ENCODE results near the gene ETV5. TPM values are rescaled to one million over a fixed set of nuclear protein-coding genes. Genes with fewer than 3 reads are reported as not detected.
"Not testable (repeated sequence)": the region's sequence is repeated elsewhere in the genome, so short reads cannot be mapped to it uniquely, and the experiment has no call there.

ETV5 gene
- total RNA-seq, 1 donor from 2014 or later, result 61.0 TPM

DNA sequence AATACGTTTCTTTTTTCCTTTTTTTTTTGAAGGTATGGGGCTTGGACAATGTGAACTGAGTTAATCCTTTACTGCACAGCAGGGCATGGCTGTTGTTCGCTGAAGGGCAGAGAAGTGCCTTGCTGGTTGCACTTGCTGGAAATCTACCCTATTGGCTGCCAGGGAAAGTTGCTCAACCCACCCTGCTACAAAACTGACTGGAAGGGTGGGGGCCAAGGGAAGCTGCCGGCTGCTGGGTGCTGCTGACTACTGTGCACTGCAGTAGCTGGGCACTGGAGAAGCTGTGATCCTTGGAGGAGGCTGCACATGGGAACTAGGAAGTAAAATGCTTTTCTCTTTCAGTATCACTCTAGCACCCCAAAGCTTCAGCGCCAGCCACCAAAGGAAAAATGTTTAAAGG lies 70.5 kb downstream of the ETV5 start:
- H3K4me1 Mint-ChIP-seq, result no peaks in the 10 kb centered on the region
- H3K36me3 Mint-ChIP-seq (ENCODE audit: low read depth), result peaks cover 2% of the 10 kb centered on the region
- H3K9me3 Mint-ChIP-seq, result no peaks in the 10 kb centered on the region
- no peak for TF ChIP-seq CTCF (conservative IDR thresholded peaks at IDR 0.05)
- H3K27me3 Mint-ChIP-seq (ENCODE audit: low read depth), result peaks cover 71% of the 10 kb centered on the region
- no peak for DNase-seq (ENCODE audit: low read depth, low spot score)
- H3K27ac Mint-ChIP-seq (ENCODE audit: unreplicated experiment), result no peak overlapping the region
- no peak overlapping the region for H3K4me3 Mint-ChIP-seq

DNA sequence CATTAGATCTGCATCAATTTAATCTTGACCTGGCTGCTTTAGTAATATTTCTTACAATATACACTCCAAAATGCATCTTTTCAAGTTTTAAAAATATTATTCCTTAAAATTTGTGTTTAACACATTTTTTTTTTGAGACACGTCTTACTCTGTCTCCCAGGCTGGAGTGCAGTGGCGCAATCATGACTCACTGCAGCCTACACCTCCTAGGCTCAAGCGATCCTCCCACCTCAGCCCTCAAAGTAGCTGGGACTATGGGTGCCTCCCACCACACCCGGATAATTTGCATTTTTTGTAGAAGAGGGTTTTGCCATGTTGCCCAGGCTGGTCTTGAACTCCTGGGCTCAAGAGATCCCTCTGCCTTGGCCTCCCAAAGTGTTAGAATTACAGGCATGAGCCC lies 73.6 kb downstream of the ETV5 start:
- Mint-ChIP-seq H3K4me1 (no peaks in the 10 kb centered on the region), H3K27me3 (ENCODE audit: low read depth) (peaks cover 47% of the 10 kb centered on the region), H3K27ac (ENCODE audit: unreplicated experiment) (no peak overlapping the region), H3K4me3 (no peak overlapping the region), H3K36me3 (ENCODE audit: low read depth) (peaks cover 5% of the 10 kb centered on the region), H3K9me3 (peaks cover 2% of the 10 kb centered on the region)
- TF ChIP-seq CTCF (conservative IDR thresholded peaks at IDR 0.05), result no peak
- DNase-seq (ENCODE audit: low read depth, low spot score), result no peak

- peaks cover 2% of the 10 kb centered on the region for H3K9me3 Mint-ChIP-seq
- H3K4me1 Mint-ChIP-seq, result no peaks in the 10 kb centered on the region
- H3K27me3 Mint-ChIP-seq (ENCODE audit: low read depth), result peaks cover 29% of the 10 kb centered on the region
- H3K36me3 Mint-ChIP-seq (ENCODE audit: low read depth), result peaks cover 5% of the 10 kb centered on the region
- H3K27ac Mint-ChIP-seq (ENCODE audit: unreplicated experiment), result no peak overlapping the region
- no peak for TF ChIP-seq CTCF (conservative IDR thresholded peaks at IDR 0.05)
- no peak overlapping the region for H3K4me3 Mint-ChIP-seq
- no peak for DNase-seq (ENCODE audit: low read depth, low spot score)
Observed at GRCh38 chr3:186032321-186032720, 76.6 kb downstream of the ETV5 start.

DNA sequence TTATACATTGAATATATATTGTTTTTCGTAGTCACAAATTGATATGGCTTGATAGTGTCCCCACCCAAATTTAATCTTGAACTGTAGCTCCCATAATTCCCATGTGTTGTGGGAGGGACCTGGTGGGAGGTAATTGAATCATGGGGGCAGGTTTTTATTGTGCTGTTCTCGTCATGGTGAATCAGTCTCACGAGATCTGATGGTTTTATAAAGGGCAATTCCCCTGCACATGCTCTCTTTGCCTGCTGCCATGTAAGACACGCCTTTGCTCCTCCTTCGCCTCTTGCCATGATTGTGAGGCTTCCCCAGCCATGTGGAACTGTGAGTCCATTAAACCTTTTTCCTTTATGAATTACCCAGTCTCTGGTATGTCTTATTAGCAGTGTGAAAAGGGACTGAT lies 82.9 kb downstream of the ETV5 start:
- H3K4me3 Mint-ChIP-seq; H3K9me3 Mint-ChIP-seq; H3K36me3 Mint-ChIP-seq (ENCODE audit: low read depth); H3K4me1 Mint-ChIP-seq; H3K27ac Mint-ChIP-seq (ENCODE audit: unreplicated experiment); DNase-seq (ENCODE audit: low read depth, low spot score): not testable (repeated sequence)
- peaks cover 37% of the 10 kb centered on the region for H3K27me3 Mint-ChIP-seq (ENCODE audit: low read depth)

DNA sequence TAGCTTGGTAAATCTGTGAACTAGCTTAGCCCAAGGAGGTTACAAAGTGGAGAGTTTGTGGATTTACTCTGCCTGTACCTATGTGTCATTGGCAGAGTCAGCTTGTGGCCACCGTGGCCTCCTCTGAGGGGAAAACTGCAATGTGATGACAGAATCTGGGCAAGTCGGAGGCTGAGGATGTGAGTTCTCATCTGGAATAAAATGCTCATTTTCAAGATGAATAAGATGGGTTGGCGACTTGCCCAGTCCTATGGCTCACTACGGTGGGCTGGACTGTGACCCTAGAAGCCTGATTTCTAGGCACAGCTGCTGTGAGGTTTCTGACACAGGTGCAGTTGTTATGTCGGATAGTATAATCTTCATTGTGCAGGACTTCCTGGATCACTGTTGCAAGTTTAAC lies 83.7 kb downstream of the ETV5 start:
- H3K36me3 Mint-ChIP-seq (ENCODE audit: low read depth), result no peaks in the 10 kb centered on the region
- no peak overlapping the region for H3K4me3 Mint-ChIP-seq
- no peaks in the 10 kb centered on the region for H3K4me1 Mint-ChIP-seq
- peaks cover 34% of the 10 kb centered on the region for H3K27me3 Mint-ChIP-seq (ENCODE audit: low read depth)
- no peaks in the 10 kb centered on the region for H3K9me3 Mint-ChIP-seq
- H3K27ac Mint-ChIP-seq (ENCODE audit: unreplicated experiment), result no peak overlapping the region
- no peak for TF ChIP-seq CTCF (conservative IDR thresholded peaks at IDR 0.05)
- no peak for DNase-seq (ENCODE audit: low read depth, low spot score)

DNA sequence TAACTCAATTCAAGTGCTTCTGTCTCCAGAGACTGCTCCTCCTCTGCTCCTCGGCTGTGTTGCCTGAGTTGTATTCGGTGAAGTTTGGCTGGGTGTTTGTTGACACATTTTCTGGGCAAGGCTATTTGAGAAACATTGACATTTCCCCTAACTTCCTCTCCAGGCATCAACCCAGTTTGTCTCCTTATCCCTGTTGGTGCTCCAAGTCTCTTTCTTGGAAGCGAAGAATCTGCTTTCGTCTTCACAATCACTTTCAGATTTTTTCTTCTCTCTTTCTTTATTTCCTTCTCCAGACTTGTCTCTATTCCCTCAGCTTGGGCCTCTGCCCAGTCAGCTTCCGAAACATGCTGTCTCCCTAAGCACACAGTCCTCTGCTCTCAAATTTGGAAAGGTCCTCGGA lies 84.7 kb downstream of the ETV5 start:
- no peak overlapping the region for H3K27ac Mint-ChIP-seq (ENCODE audit: unreplicated experiment)
- no peak overlapping the region for H3K4me3 Mint-ChIP-seq
- H3K4me1 Mint-ChIP-seq, result no peaks in the 10 kb centered on the region
- no peak for DNase-seq (ENCODE audit: low read depth, low spot score)
- H3K36me3 Mint-ChIP-seq (ENCODE audit: low read depth), result no peaks in the 10 kb centered on the region
- TF ChIP-seq CTCF (conservative IDR thresholded peaks at IDR 0.05), result no peak
- H3K9me3 Mint-ChIP-seq, result no peaks in the 10 kb centered on the region
- H3K27me3 Mint-ChIP-seq (ENCODE audit: low read depth), result peaks cover 32% of the 10 kb centered on the region
